AG09319 (cell line): ENCODE results near the gene NAB2.
A peak's percentile ranks its signal among the peaks of the same experiment; 100 is the strongest.

Experiments
- DNase-seq: peaks from one replicate; pipeline ENCODE4 v3.0.0-alpha.2; 2010; ENCODE audit warnings: low read depth; ENCODE audit errors: extremely low read depth
- CTCF ChIP-seq: IDR thresholded peaks from 2 replicates; pipeline ENCODE4 v1.5.1; 2011; ENCODE audit warnings: low read depth, mild to moderate bottlenecking, inconsistent platforms, low read length, moderate library complexity

Gene NAB2

DNA sequence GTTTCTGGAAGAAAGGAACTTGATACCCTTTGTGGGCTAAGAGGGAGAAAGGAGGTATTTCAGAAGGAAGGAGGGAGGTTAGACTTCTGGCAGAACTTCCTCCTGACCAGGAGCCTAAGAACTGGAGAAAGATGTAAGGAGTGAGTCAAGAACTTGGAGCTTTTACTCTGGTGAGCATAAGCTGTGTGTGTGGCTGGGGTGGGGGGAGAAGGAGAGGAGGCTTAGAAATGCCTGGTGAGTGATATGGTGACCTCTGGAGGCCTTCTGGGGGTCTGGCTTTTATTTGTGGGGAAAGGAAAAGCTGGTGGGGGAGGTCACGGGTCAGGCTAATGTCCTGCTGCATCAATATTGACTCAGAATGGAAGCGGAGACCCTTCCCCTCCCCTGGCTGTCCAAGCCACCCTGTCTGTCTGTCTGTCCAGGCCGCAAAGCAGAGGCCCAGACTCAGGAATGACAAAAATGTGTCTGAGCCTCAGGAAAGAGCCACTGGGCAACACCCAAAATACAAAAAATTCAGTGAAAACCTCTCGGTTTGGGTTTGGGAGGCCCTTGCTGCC is 44.2 kb downstream of the NAB2 start:
- no peak for DNase-seq
- no peak for TF ChIP-seq CTCF

DNA sequence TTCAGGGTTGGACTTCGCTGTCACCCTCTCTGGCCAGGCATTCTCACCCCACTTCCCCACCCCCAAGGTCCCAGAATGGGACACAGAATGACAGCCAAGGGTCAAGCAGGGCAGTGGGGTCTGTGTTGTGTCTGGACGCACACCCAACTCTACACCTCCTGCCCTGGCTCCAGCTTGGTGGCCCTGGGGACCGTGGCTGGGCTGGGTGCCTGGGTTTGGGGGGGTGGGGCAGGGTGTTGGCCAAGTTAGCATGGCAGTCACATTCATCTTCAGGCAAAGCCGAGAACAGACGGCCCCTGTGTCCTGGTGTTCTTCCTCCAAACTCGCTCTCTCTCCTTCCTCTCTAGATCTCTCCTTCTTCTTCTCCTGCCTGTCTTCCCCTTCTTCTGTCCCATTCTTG is 45.0 kb downstream of the NAB2 start:
- DNase-seq, result no peak
- TF ChIP-seq CTCF, result no peak

GRCh38 chr12:57134949-57135348 is 46.0 kb downstream of the NAB2 start:
- TF ChIP-seq CTCF, result no peak
- DNase-seq, result no peak

DNA sequence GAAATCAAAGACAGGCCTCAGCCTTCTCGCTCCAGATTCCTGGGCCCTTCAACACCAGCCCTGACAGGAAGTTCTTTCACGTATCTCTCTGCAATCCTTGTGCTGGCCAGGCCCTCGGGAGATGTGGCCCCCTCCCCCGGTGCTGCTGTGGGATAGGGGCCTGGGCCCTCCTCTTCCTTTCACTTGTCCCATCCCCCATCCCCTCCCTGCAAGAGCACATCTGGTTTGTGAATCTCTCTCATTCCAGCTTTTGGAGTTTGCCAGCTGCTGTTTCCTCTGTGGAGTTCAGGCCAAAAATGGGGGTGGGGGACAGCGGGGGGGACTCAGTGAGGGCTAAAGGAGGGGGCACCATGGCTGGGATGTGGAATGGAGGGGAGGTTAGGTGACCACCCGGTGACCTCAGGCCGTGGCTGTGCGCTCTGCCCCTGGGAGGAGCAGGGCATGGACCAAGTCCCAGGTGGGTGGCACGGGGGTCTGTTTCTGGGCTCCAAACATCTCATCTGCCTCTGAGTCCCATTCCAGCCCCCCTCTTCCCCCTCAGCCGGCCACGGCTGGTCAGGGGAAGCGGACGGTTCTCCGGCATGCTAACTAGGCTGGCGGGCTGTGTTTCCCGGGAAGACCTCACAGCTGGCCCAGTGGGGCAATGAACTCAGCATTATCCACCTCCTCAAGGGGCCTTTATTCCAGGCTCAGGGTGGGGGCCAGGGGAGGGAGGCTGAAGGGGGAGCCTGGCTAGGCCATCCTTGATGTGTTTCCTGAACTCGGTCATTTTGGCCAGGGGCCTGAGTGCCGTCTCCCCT is 46.8 kb downstream of the NAB2 start:
- DNase-seq, result peak; percentile 61
- TF ChIP-seq CTCF, result no peak

GRCh38 chr12:57138526-57139272 is 49.8 kb downstream of the NAB2 start:
- TF ChIP-seq CTCF, result no peak
- peak; percentile 54 for DNase-seq

DNA sequence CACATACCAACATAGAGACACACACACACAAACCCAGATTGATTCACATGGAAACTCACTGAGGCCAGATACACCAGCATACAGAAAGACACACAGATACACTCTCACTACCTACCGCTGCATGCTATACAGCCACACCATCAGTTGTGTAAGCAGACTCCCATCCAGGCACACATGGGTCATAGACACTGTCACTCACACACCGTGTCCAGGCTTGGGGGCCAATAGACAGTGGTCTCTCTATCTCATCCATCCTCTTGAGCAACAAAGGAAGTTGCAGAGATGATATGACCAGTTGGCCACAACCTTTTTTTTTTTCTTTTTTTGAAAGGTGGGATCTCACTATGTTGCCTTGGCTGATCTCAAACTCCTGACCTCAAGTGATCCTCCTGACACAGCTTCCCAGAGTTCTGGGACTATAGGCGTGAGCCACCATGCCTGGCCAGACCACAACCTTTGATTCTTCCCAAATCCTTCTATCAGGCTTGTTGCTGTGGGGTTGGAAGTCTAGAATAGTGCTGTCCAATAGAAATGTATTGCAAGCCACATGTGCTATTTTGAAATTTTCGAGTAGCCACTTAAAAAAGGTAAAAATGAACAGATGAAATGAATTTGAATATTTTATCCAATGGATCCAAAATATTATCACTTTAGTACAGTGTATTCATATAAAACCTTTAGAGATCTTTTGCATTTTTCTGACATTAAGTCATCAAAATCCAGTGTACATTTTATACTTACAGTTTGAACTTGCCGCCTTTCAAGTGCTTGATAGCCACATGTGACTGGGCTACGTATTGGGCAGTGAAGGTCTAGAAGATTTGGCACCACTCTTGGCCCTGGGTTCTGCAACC is 51.1 kb downstream of the NAB2 start:
- DNase-seq, result no peak

More for the DNA sequence above, 51.1 kb downstream of the NAB2 start:
- no peak for TF ChIP-seq CTCF
